HUES48 (cell line): Measurements from ENCODE around the gene NSMF.

Source experiments
- H3K27ac ChIP-seq: one replicate; pipeline ENCODE4 v1.7.0; 2013; ENCODE audit warnings: low read depth, low read length, inconsistent platforms
- H3K27me3 ChIP-seq: 2 replicates; pipeline ENCODE4 v1.6.1; 2013; ENCODE audit warnings: mild to moderate bottlenecking, low read length; ENCODE audit not compliant: control insufficient read depth, insufficient read depth
- H3K36me3 ChIP-seq: 2 replicates; pipeline ENCODE4 v1.6.1; 2013; ENCODE audit warnings: low read length; ENCODE audit not compliant: control insufficient read depth, insufficient read depth
- H3K4me1 ChIP-seq: 2 replicates; pipeline ENCODE4 v1.6.1; 2013; ENCODE audit warnings: mild to moderate bottlenecking, low read length; ENCODE audit not compliant: control insufficient read depth, insufficient read depth
- H3K4me3 ChIP-seq: 2 replicates; pipeline ENCODE4 v1.5.1; 2013; ENCODE audit warnings: mild to moderate bottlenecking, low read depth, low read length
- H3K9ac ChIP-seq: 2 replicates; pipeline ENCODE4 v1.6.1; 2013; ENCODE audit warnings: mild to moderate bottlenecking, low read depth, low read length, moderate library complexity
- H3K9me3 ChIP-seq: 2 replicates; pipeline ENCODE4 v1.6.1; 2013; ENCODE audit warnings: low read length; ENCODE audit not compliant: control insufficient read depth, insufficient read depth

Gene NSMF

DNA sequence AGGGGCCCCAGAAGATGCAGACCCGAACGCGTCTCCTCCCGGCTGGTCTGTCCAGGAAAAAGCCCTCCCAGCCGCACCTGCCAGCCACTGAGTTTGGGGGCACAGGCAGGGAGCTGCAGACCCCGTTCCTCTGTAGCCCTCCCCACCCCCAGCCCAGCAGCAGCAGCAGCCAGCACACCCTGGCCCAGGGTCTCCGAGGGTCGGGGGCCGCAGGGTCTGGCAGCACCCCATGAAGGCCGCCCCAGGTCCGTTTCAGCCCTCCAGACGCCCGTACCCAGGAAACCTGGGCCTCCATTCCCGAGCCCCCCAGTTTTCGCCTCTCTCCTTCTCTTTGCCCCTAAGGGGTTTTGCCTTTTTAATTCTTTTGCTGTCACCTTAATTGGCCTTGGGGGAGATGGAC is 55.9 kb downstream of the NSMF start:
- no peaks in the 10 kb centered on the region for H3K36me3 ChIP-seq
- H3K4me1 ChIP-seq: no peaks in the 10 kb centered on the region
- H3K9ac ChIP-seq: no peak overlapping the region
- no peaks in the 10 kb centered on the region for H3K27me3 ChIP-seq
- H3K4me3 ChIP-seq: no peak overlapping the region
- H3K27ac ChIP-seq: no peak overlapping the region
- H3K9me3 ChIP-seq: no peaks in the 10 kb centered on the region

DNA sequence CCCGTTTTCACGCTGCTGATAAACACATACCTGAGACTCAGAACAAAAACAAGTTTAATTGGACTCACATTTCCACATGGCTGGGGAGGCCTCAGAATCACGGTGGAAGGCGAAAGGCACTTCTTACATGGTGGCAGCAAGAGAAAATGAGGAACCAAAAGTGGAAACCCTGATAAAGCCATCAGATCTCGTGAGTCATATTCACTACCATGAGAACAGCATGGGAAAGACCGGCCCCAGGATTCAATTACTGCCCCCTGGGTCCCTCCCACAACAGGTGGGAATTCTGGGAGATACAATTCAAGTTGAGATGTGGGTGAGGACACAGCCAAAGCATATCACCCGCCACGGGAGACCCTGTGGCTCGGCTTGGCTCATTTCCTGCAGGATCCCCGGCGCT is 56.4 kb downstream of the NSMF start:
- no peak overlapping the region for H3K27ac ChIP-seq
- no peak overlapping the region for H3K9ac ChIP-seq
- H3K4me3 ChIP-seq: no peak overlapping the region
- no peaks in the 10 kb centered on the region for H3K4me1 ChIP-seq
- no peaks in the 10 kb centered on the region for H3K27me3 ChIP-seq
- H3K36me3 ChIP-seq: no peaks in the 10 kb centered on the region
- no peaks in the 10 kb centered on the region for H3K9me3 ChIP-seq

DNA sequence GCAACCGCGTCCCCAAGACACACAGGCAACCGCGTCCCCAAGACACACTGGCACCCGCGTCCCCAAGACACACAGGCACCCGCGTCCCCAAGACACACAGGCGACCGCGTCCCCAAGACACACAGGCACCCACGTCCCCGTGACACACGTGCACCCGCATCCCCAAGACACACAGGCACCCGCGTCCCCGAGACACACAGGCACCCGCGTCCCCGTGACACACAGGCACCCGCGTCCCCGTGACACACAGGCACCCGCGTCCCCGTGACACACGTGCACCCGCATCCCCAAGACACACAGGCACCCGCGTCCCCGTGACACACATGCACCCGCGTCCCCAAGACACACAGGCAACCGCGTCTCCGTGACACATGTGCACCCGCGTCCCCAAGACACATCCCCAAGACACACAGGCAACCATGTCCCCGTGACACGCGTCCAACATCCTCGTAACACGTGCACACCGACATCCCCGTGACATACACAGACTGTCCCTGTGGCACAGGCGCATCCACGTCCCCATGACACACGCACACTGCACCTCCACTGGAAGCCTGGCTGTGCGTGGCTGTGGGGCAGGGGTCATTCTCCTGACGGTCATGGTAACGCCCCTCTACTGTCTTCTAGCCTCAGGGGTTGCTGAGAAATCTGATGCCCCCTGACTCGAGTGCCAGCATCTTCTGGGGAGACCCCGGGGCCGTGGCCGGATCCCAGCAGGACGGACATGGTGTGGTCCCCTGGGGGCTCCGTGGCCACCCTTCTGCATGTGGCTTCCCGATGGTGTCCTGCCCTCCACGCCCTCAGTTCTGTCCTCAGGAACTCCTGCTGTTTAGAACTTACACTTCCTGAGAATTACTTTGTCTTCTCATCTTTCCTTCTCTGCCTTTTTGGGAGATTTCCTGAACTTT is 60.3 kb downstream of the NSMF start:
- Histone ChIP-seq H3K4me1 (no peaks in the 10 kb centered on the region), H3K9me3 (no peaks in the 10 kb centered on the region), H3K9ac (no peak overlapping the region), H3K27me3 (no peaks in the 10 kb centered on the region), H3K4me3 (no peak overlapping the region), H3K36me3 (no peaks in the 10 kb centered on the region), H3K27ac (no peak overlapping the region)

GRCh38 chr9:137397675-137398423 is 61.3 kb downstream of the NSMF start:
- no peaks in the 10 kb centered on the region for H3K27me3 ChIP-seq
- H3K9ac ChIP-seq: no peak overlapping the region
- no peaks in the 10 kb centered on the region for H3K4me1 ChIP-seq
- no peaks in the 10 kb centered on the region for H3K9me3 ChIP-seq
- no peak overlapping the region for H3K4me3 ChIP-seq
- no peaks in the 10 kb centered on the region for H3K36me3 ChIP-seq
- H3K27ac ChIP-seq: no peak overlapping the region
